ENCODE measurements around the gene STK38. TPM values are rescaled to one million over a fixed set of nuclear protein-coding genes. Genes with fewer than 3 reads are reported as not detected.
"Not testable (repeated sequence)": the region's sequence is repeated elsewhere in the genome, so short reads cannot be mapped to it uniquely, and the experiment has no call there.

The STK38 gene
- total RNA-seq, 1 experiment from 2014 or later, result 13.3 TPM

- H3K27me3 Mint-ChIP-seq (ENCODE audit: low read depth), result no peaks in the 10 kb centered on the region
- H3K36me3 Mint-ChIP-seq, result peaks cover 43% of the 10 kb centered on the region
- ATAC-seq, result no peak
- ChIA-PET POLR2A (interaction anchor here (1.0 kb wide), 1 partner anchor 41 kb away, joined by 3 read pairs; no protein-coding TSS in a partner anchor), CTCF (no interaction called here)
- no peaks in the 10 kb centered on the region for H3K9me3 Mint-ChIP-seq
- TF ChIP-seq USF2 (CRISPR knock-in tag; IDR thresholded peaks at IDR 0.05) (no peak), ZNF138 (CRISPR knock-in tag; conservative IDR thresholded peaks at IDR 0.05) (no peak), ZSCAN18 (CRISPR knock-in tag; IDR thresholded peaks at IDR 0.05) (no peak), E2F5 (CRISPR knock-in tag; IDR thresholded peaks at IDR 0.05) (no peak), CREB1 (CRISPR knock-in tag; IDR thresholded peaks at IDR 0.05) (no peak), E2F4 (CRISPR knock-in tag; IDR thresholded peaks at IDR 0.05; ENCODE audit: borderline replicate concordance, low read depth) (no peak), CREM (CRISPR knock-in tag; IDR thresholded peaks at IDR 0.05) (no peak), ZMAT4 (CRISPR knock-in tag; IDR thresholded peaks at IDR 0.05) (no peak), FOXP4 (CRISPR knock-in tag; IDR thresholded peaks at IDR 0.05) (no peak), SMAD4 (CRISPR knock-in tag; IDR thresholded peaks at IDR 0.05) (no peak), CTCF (IDR thresholded peaks at IDR 0.05) (no peak), NR3C1 (CRISPR knock-in tag; conservative IDR thresholded peaks at IDR 0.05; ENCODE audit: low read depth) (no peak), ZNF423 (CRISPR knock-in tag; IDR thresholded peaks at IDR 0.05) (no peak), NR2C2 (CRISPR knock-in tag; IDR thresholded peaks at IDR 0.05) (no peak)
- H3K4me3 Mint-ChIP-seq, result no peak overlapping the region
- H3K4me1 Mint-ChIP-seq, result no peaks in the 10 kb centered on the region
- DNase-seq (ENCODE audit: low spot score), result no peak
- no peak overlapping the region for H3K27ac Mint-ChIP-seq
Observed at GRCh38 chr6:36484736-36485135, 62.5 kb downstream of the STK38 start.

- not testable (repeated sequence) for ATAC-seq
Observed at GRCh38 chr6:36483326-36483725, 64.0 kb downstream of the STK38 start.

More at GRCh38 chr6:36483326-36483725, 64.0 kb downstream of the STK38 start:
- not testable (repeated sequence) for H3K4me1 Mint-ChIP-seq; H3K27ac Mint-ChIP-seq; H3K27me3 Mint-ChIP-seq (ENCODE audit: low read depth); H3K4me3 Mint-ChIP-seq; H3K9me3 Mint-ChIP-seq; DNase-seq (ENCODE audit: low spot score)
- POLR2A ChIA-PET, result interaction anchor here (0.7 kb wide), 1 partner anchor 69 kb away, joined by 5 read pairs; no protein-coding TSS in a partner anchor
- CTCF ChIA-PET, result interaction anchor here (0.7 kb wide), 1 partner anchor 61 kb away, joined by 3 read pairs; no protein-coding TSS in a partner anchor
- H3K36me3 Mint-ChIP-seq, result peaks cover 47% of the 10 kb centered on the region
